SK-N-SH treated with all-trans-retinoic acid at 6 μM for 48 hours (cell line): ENCODE data around the gene ATRN.

Experiments
- ARNTL ChIP-seq: fragments of 450-650 bp; formaldehyde crosslinking; IDR thresholded peaks from 2 replicates; pipeline ENCODE4 v1.5.0; 2020; ENCODE audit warnings: low read depth, mild to moderate bottlenecking, moderate library complexity, borderline replicate concordance
- BACH2 ChIP-seq: fragments of 250-450 bp; sonication (Bioruptor Pico); IDR thresholded peaks from 2 replicates; pipeline ENCODE4 v1.9.0; 2021; ENCODE audit warnings: mild to moderate bottlenecking, borderline replicate concordance
- CREB5 ChIP-seq: fragments of 250-450 bp; sonication (Bioruptor Pico); IDR thresholded peaks from 2 replicates; pipeline ENCODE4 v1.5.1; 2020; ENCODE audit warnings: low read depth, mild to moderate bottlenecking, moderate library complexity
- ISL1 ChIP-seq: fragments of 250-450 bp; sonication (Bioruptor Pico); IDR thresholded peaks from 2 replicates; pipeline ENCODE4 v2.1.2; 2022; ENCODE audit warnings: mild to moderate bottlenecking, moderate library complexity
- OSR1 ChIP-seq: fragments of 250-450 bp; sonication (Bioruptor Pico); IDR thresholded peaks from 2 replicates; pipeline ENCODE4 v1.8.0; 2022; ENCODE audit warnings: moderate library complexity, mild to moderate bottlenecking, inconsistent platforms
- PATZ1 ChIP-seq: fragments of 250-450 bp; sonication (Bioruptor Pico); IDR thresholded peaks from 2 replicates; pipeline ENCODE4 v1.8.0; 2020; ENCODE audit warnings: mild to moderate bottlenecking, moderate library complexity, borderline replicate concordance
- POU6F1 ChIP-seq: fragments of 250-450 bp; sonication (Bioruptor Pico); IDR thresholded peaks from 2 replicates; pipeline ENCODE4 v1.8.0; 2021; ENCODE audit warnings: low read depth, mild to moderate bottlenecking, moderate library complexity, borderline replicate concordance
- RARB ChIP-seq: fragments of 250-450 bp; sonication (Bioruptor Pico); IDR thresholded peaks from 2 replicates; pipeline ENCODE4 v1.8.0; 2021; ENCODE audit warnings: mild to moderate bottlenecking, moderate library complexity
- SNAI2 ChIP-seq: fragments of 250-450 bp; sonication (Bioruptor Pico); IDR thresholded peaks from 2 replicates; pipeline ENCODE4 v1.5.0; 2020; ENCODE audit warnings: mild to moderate bottlenecking, moderate library complexity
- TCF4 ChIP-seq: fragments of 250-450 bp; sonication (Bioruptor Pico); IDR thresholded peaks from 2 replicates; pipeline ENCODE4 v1.8.0; 2021; ENCODE audit warnings: mild to moderate bottlenecking, moderate library complexity, borderline replicate concordance
- TSHZ2 ChIP-seq: fragments of 250-450 bp; sonication (Bioruptor Pico); IDR thresholded peaks from 2 replicates; pipeline ENCODE4 v1.5.0; 2020; ENCODE audit warnings: mild to moderate bottlenecking, moderate library complexity
- ZC3H10 ChIP-seq: fragments of 250-450 bp; sonication (Bioruptor Pico); IDR thresholded peaks from 2 replicates; pipeline ENCODE4 v1.5.1; 2021; ENCODE audit warnings: mild to moderate bottlenecking, moderate library complexity
- ZFP3 ChIP-seq: fragments of 250-450 bp; sonication (Bioruptor Pico); IDR thresholded peaks from 2 replicates; pipeline ENCODE4 v1.5.0; 2020; ENCODE audit warnings: mild to moderate bottlenecking, moderate library complexity
- ZNF565 ChIP-seq: fragments of 450-650 bp; formaldehyde crosslinking; conservative IDR thresholded peaks from 2 replicates; pipeline ENCODE4 v1.5.0; 2020; ENCODE audit warnings: low read depth, mild to moderate bottlenecking, moderate library complexity

GRCh38 chr20:3696745-3697587 lies 226.1 kb downstream of the ATRN start:
- TF ChIP-seq RARB (CRISPR knock-in tag) (no peak), POU6F1 (CRISPR knock-in tag) (no peak), CREB5 (CRISPR knock-in tag) (no peak), OSR1 (CRISPR knock-in tag) (no peak), TSHZ2 (CRISPR knock-in tag) (no peak), PATZ1 (CRISPR knock-in tag) (no peak), ISL1 (CRISPR knock-in tag) (no peak), SNAI2 (CRISPR knock-in tag) (no peak), ZNF565 (CRISPR knock-in tag) (no peak), BACH2 (CRISPR knock-in tag) (no peak), ZFP3 (CRISPR knock-in tag) (no peak), ARNTL (CRISPR knock-in tag) (no peak), TCF4 (CRISPR knock-in tag) (no peak), ZC3H10 (no peak)
